Osteoblast (primary cell): Measurements from ENCODE around the gene CAPN15. TPM values are rescaled to one million over a fixed set of nuclear protein-coding genes. Genes with fewer than 3 reads are reported as not detected.

Experiments
- DNase-seq: peaks from one replicate; pipeline ENCODE4 v3.0.0; 2011; ENCODE audit warnings: low spot score, mixed read lengths; ENCODE audit not compliant: insufficient read length; ENCODE audit errors: missing footprints
- H2AFZ ChIP-seq: 2 replicates; pipeline ENCODE4 v1.6.0; 2011; ENCODE audit warnings: mild to moderate bottlenecking, low read length
- H3K27ac ChIP-seq: 2 replicates; pipeline ENCODE4 v1.5.1; 2011; ENCODE audit warnings: mild to moderate bottlenecking, low read depth, low read length, moderate library complexity
- H3K27me3 ChIP-seq: 2 replicates; pipeline ENCODE4 v1.6.0; 2012; ENCODE audit warnings: mild to moderate bottlenecking, control low read depth, inconsistent platforms, low read length, moderate library complexity; ENCODE audit not compliant: insufficient read depth
- H3K36me3 ChIP-seq: 2 replicates; pipeline ENCODE4 v1.5.1; 2011; ENCODE audit warnings: mild to moderate bottlenecking, low read length, control low read depth, moderate library complexity; ENCODE audit not compliant: insufficient read depth
- H3K4me1 ChIP-seq: 2 replicates; pipeline ENCODE4 v1.5.1; 2011; ENCODE audit warnings: mild to moderate bottlenecking, low read length, control low read depth, moderate library complexity; ENCODE audit not compliant: insufficient read depth
- H3K4me2 ChIP-seq: 2 replicates; pipeline ENCODE4 v1.6.0; 2011; ENCODE audit warnings: mild to moderate bottlenecking, low read length; ENCODE audit not compliant: insufficient read depth
- H3K4me3 ChIP-seq: fragments of 200-600 bp; sonication (generic); 3 replicates; pipeline ENCODE4 v1.5.1; 2012; ENCODE audit warnings: mild to moderate bottlenecking, low read length, inconsistent platforms; ENCODE audit not compliant: insufficient read depth
- H3K79me2 ChIP-seq: 2 replicates; pipeline ENCODE4 v1.6.0; 2012; ENCODE audit warnings: mild to moderate bottlenecking, low read length, control low read depth, inconsistent platforms; ENCODE audit not compliant: insufficient read depth
- H3K9me3 ChIP-seq: 2 replicates; pipeline ENCODE4 v1.5.1; 2011; ENCODE audit warnings: low read depth, low read length, control low read depth
- H4K20me1 ChIP-seq: 2 replicates; pipeline ENCODE4 v1.6.0; 2012; ENCODE audit warnings: mild to moderate bottlenecking, low read length, control low read depth; ENCODE audit not compliant: insufficient read depth
- total RNA-seq: library from RNA; depleted of rRNA; stranded (reverse); fragments of >200 nt; gene quantifications from 2 replicates; pipeline ENCODE4 v1.2.3, GENCODE V29; 2012
- TF ChIP-seq, protein P1 (sequence below): IDR thresholded peaks from 2 replicates; pipeline ENCODE4 v1.5.1; 2011; ENCODE audit warnings: mild to moderate bottlenecking, low read depth, low read length, moderate library complexity; ENCODE audit errors: extremely low read depth

CAPN15 gene
- total RNA-seq, 1 donor = 27.1 TPM

DNA sequence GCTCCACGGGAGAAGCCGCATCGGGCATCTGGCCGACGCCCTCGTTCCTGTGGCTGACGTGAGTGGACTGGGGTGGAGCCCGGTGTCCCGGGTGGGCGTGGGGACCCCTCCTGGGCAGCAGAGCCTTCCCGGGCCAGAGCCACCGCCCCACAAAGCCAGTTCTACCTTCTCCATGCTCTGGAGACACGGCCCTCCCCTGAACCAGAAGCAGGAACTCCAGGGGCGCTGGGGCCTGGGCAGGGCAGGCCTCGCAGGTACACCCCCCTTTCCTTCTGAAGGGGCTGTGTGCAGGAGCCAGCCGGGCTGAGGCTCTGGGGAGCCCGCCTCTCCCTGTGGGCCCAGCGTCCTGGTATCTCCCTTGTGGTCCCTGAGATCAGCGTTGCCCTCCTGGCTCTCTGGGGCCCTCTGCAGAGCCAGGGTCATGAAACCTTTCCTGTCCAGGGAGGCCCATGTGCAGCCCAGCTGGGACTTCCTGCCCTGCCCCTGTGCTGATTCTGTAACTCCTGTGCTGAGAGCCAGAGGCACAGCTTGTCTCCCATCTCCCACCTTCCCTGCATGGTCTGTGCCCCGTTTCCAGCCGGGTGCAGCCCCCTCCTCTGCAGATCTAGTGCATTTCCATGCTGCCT lies 48.8 kb downstream of the CAPN15 start:
- no peak overlapping the region for H2AFZ ChIP-seq
- H3K27ac ChIP-seq = no peak overlapping the region
- no peak overlapping the region for H3K4me3 ChIP-seq
- H3K4me2 ChIP-seq = no peak overlapping the region
- no peaks in the 10 kb centered on the region for H3K9me3 ChIP-seq
- H4K20me1 ChIP-seq = peaks cover 12% of the 10 kb centered on the region
- H3K4me1 ChIP-seq = no peaks in the 10 kb centered on the region
- no peaks in the 10 kb centered on the region for H3K27me3 ChIP-seq
- DNase-seq = peak; percentile 87
- TF ChIP-seq, protein P1, sequence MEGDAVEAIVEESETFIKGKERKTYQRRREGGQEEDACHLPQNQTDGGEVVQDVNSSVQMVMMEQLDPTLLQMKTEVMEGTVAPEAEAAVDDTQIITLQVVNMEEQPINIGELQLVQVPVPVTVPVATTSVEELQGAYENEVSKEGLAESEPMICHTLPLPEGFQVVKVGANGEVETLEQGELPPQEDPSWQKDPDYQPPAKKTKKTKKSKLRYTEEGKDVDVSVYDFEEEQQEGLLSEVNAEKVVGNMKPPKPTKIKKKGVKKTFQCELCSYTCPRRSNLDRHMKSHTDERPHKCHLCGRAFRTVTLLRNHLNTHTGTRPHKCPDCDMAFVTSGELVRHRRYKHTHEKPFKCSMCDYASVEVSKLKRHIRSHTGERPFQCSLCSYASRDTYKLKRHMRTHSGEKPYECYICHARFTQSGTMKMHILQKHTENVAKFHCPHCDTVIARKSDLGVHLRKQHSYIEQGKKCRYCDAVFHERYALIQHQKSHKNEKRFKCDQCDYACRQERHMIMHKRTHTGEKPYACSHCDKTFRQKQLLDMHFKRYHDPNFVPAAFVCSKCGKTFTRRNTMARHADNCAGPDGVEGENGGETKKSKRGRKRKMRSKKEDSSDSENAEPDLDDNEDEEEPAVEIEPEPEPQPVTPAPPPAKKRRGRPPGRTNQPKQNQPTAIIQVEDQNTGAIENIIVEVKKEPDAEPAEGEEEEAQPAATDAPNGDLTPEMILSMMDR = no peak
- H3K36me3 ChIP-seq = no peaks in the 10 kb centered on the region
- peaks cover 18% of the 10 kb centered on the region for H3K79me2 ChIP-seq

DNA sequence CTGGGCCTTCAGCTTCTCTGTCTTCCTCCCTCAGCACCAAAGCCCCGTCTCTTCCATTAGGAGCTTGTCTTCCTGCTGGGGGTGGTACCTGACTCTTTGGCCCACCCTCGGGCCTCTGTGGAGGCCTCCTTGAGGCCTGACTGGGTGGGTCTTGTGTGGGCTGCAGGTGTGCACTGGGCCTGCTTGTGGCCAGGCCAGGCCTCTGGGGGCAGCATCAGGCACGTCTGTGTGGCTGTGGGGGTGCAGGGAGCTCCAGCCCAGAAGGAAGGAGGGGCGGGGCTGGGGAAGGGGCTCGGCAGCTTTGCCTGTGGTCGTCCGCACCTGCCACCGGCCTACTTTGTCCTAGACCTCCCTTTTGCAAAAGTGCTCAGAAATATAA lies 49.3 kb downstream of the CAPN15 start:
- Histone ChIP-seq H3K79me2 (peaks cover 14% of the 10 kb centered on the region), H3K36me3 (no peaks in the 10 kb centered on the region), H4K20me1 (peaks cover 12% of the 10 kb centered on the region), H3K27ac (no peak overlapping the region), H3K9me3 (no peaks in the 10 kb centered on the region), H3K4me2 (no peak overlapping the region), H3K4me1 (no peaks in the 10 kb centered on the region), H3K27me3 (no peaks in the 10 kb centered on the region), H3K4me3 (no peak overlapping the region), H2AFZ (no peak overlapping the region)
- TF ChIP-seq, protein P1 = no peak
- no peak for DNase-seq

DNA sequence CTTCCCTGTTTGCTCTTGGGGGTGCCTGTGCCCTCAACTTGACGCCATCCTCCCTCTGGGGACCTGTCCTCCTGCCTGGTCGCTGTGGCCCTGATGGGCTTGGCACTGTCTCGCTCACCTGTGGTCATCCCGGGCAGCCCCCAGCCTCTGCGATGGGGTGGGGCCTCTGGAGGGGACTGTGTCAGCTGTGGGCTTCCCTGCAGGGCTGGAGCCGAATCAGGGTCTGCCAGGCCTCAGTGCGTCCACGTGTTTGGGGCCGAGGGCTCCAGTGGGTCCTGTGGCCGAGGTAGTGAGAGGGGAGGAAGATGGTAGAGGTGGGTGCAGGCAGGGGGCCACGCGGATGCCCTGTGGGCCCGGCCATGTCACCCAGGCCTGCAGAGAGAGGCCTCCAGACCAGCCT lies 50.3 kb downstream of the CAPN15 start:
- no peaks in the 10 kb centered on the region for H3K9me3 ChIP-seq
- no peaks in the 10 kb centered on the region for H3K36me3 ChIP-seq
- H3K4me2 ChIP-seq = no peak overlapping the region
- H2AFZ ChIP-seq = no peak overlapping the region
- DNase-seq = no peak
- peaks cover 10% of the 10 kb centered on the region for H4K20me1 ChIP-seq
- TF ChIP-seq, protein P1 = no peak
- no peak overlapping the region for H3K4me3 ChIP-seq
- no peaks in the 10 kb centered on the region for H3K27me3 ChIP-seq
- no peaks in the 10 kb centered on the region for H3K4me1 ChIP-seq
- no peak overlapping the region for H3K27ac ChIP-seq
- H3K79me2 ChIP-seq = peaks cover 4% of the 10 kb centered on the region

DNA sequence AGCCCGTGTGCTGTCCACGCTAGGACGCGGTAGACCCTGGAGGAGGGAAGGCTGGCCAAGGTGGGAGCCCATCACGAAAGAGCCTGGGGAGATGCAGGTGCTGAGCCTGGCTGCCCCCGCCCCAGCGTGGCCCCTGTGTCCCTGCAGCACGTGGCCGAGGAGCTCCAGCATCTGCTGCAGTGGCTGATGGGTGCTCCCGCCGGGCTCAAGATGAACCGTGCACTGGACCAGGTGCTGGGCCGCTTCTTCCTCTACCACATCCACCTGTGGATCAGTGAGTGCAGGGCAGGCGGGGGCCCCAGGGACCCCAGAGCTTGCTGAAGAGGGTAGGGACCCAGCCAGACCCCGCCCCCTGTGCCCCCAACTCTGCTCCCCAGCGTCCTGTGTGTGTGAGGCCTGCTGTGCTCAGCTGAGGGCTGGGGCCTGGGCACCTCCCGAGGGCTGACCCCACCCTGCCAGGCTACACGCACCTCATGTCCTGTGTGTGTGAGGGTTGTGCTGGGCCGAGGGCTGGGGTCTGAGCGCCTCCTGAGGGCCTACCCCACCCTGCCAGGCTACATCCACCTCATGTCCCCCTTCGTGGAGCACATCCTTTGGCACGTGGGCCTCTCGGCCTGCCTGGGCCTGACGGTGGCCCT lies 50.8 kb downstream of the CAPN15 start:
- H3K79me2 ChIP-seq = no peaks in the 10 kb centered on the region
- H2AFZ ChIP-seq = no peak overlapping the region
- no peak for DNase-seq
- H3K27me3 ChIP-seq = no peaks in the 10 kb centered on the region
- H4K20me1 ChIP-seq = peaks cover 8% of the 10 kb centered on the region
- no peaks in the 10 kb centered on the region for H3K4me1 ChIP-seq
- H3K9me3 ChIP-seq = no peaks in the 10 kb centered on the region
- no peak overlapping the region for H3K4me3 ChIP-seq
- H3K27ac ChIP-seq = no peak overlapping the region
- TF ChIP-seq, protein P1 = no peak
- H3K4me2 ChIP-seq = no peak overlapping the region
- H3K36me3 ChIP-seq = no peaks in the 10 kb centered on the region
